Progenitor cell of endocrine pancreas (in vitro differentiated cells): ENCODE results near the gene TM9SF2. TPM values are rescaled to one million over a fixed set of nuclear protein-coding genes. Genes with fewer than 3 reads are reported as not detected.
"Not testable (repeated sequence)": the region's sequence is repeated elsewhere in the genome, so short reads cannot be mapped to it uniquely, and the experiment has no call there.

Source experiments
- DNase-seq: peaks from one replicate; pipeline ENCODE4 v3.0.0; 2021; ENCODE audit warnings: low spot score; ENCODE audit not compliant: unreplicated experiment
- H3K27ac Mint-ChIP-seq: 2 replicates; pipeline ENCODE4 v1.8.0; 2021; ENCODE audit warnings: mild to moderate bottlenecking, moderate library complexity, mixed read lengths
- H3K27me3 Mint-ChIP-seq: 2 replicates; pipeline ENCODE4 v1.8.0; 2021; ENCODE audit warnings: mixed read lengths
- H3K36me3 Mint-ChIP-seq: 2 replicates; pipeline ENCODE4 v1.8.0; 2022; ENCODE audit warnings: mixed read lengths; ENCODE audit not compliant: insufficient read depth
- H3K4me1 Mint-ChIP-seq: 2 replicates; pipeline ENCODE4 v1.8.0; 2021; ENCODE audit warnings: low read depth, mixed read lengths
- H3K4me3 Mint-ChIP-seq: 2 replicates; pipeline ENCODE4 v1.8.0; 2021; ENCODE audit warnings: low read depth, mild to moderate bottlenecking, moderate library complexity, mixed read lengths
- H3K9me3 Mint-ChIP-seq: 2 replicates; pipeline ENCODE4 v1.8.0; 2021; ENCODE audit warnings: low read depth, mixed read lengths
- CTCF ChIP-seq: fragments of 200-600 bp; sonication (generic); IDR thresholded peaks from one replicate; pipeline ENCODE4 v1.5.0; 2021; ENCODE audit warnings: antibody characterized with exemption, mild to moderate bottlenecking; ENCODE audit not compliant: unreplicated experiment
- total RNA-seq: library from RNA; stranded (reverse); gene quantifications from 2 replicates; pipeline ENCODE4 v1.2.1, GENCODE V29; 2021

TM9SF2 gene
- total RNA-seq, 1 donor from 2014 or later, result 109 TPM

GRCh38 chr13:99566125-99567083 lies 65.1 kb downstream of the TM9SF2 start:
- Mint-ChIP-seq H3K9me3 (peaks cover 14% of the 10 kb centered on the region), H3K27ac (peak overlapping the region; percentile 67), H3K4me3 (no peak overlapping the region), H3K4me1 (no peaks in the 10 kb centered on the region), H3K36me3 (peaks cover 46% of the 10 kb centered on the region), H3K27me3 (no peaks in the 10 kb centered on the region)
- no peak for DNase-seq
- no peak for TF ChIP-seq CTCF

- H3K9me3 Mint-ChIP-seq, result peaks cover 14% of the 10 kb centered on the region
- H3K4me1 Mint-ChIP-seq, DNase-seq, H3K27ac Mint-ChIP-seq, H3K4me3 Mint-ChIP-seq, H3K27me3 Mint-ChIP-seq: not testable (repeated sequence)
- peaks cover 39% of the 10 kb centered on the region for H3K36me3 Mint-ChIP-seq
Observed at GRCh38 chr13:99568901-99569300, 67.6 kb downstream of the TM9SF2 start.

GRCh38 chr13:99572131-99572530 lies 70.9 kb downstream of the TM9SF2 start:
- Mint-ChIP-seq H3K9me3 (peaks cover 8% of the 10 kb centered on the region), H3K27ac (no peak overlapping the region), H3K36me3 (peaks cover 12% of the 10 kb centered on the region), H3K27me3 (no peaks in the 10 kb centered on the region), H3K4me3 (no peak overlapping the region), H3K4me1 (no peaks in the 10 kb centered on the region)
- DNase-seq, result no peak
- no peak for TF ChIP-seq CTCF

GRCh38 chr13:99572921-99573320 lies 71.6 kb downstream of the TM9SF2 start:
- no peak for DNase-seq
- Mint-ChIP-seq H3K27ac (no peak overlapping the region), H3K4me1 (no peaks in the 10 kb centered on the region), H3K4me3 (no peak overlapping the region), H3K36me3 (peaks cover 10% of the 10 kb centered on the region), H3K27me3 (no peaks in the 10 kb centered on the region), H3K9me3 (peaks cover 8% of the 10 kb centered on the region)
- no peak for TF ChIP-seq CTCF

DNA sequence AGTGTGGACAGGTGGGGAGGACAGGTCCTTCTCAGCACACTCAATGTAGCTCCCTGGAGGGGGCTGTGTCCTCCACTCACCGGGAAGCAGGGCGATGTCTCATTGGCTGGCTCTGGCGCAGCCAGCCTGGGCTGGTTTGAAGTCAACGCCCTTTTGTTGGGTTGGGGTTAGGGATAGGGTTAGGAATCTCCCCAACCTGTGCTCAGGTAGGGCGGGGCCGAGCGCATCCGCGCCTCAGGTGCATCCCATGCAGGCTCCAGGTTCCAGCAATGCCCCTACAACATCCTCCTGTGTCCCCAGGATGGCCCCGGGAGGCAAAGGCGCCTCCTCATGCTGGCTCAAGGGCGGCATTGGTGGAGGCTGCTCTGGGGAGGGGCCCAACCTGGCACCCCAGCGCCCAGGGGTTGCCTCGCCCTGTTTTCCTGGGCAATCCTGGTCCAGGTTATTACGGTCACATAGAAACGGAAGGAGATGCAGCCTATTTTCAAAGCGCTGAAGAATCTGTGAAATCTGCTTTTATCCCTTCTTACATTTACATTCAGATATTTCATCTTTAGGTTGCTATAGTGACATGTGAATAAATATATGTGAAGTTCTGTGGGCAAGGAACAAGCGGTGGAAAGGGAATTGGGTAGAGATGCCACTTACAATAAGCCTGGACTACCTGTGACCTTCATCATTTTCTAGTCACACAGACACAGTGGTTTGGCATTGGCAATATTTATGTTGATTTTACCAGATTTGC lies 74.3 kb downstream of the TM9SF2 start:
- TF ChIP-seq CTCF, result no peak
- no peaks in the 10 kb centered on the region for H3K27me3 Mint-ChIP-seq
- no peaks in the 10 kb centered on the region for H3K36me3 Mint-ChIP-seq
- H3K4me3 Mint-ChIP-seq, result no peak overlapping the region
- no peak overlapping the region for H3K27ac Mint-ChIP-seq
- DNase-seq, result no peak
- H3K9me3 Mint-ChIP-seq, result no peaks in the 10 kb centered on the region
- H3K4me1 Mint-ChIP-seq, result no peaks in the 10 kb centered on the region
